ENCODE results near the gene DAGLA.
"Not testable (repeated sequence)": the region's sequence is repeated elsewhere in the genome, so short reads cannot be mapped to it uniquely, and the experiment has no call there.

Gene DAGLA

GRCh38 chr11:61655266-61656159 lies 24.7 kb upstream of the DAGLA start:
- H3K4me1 Mint-ChIP-seq; H3K9me3 Mint-ChIP-seq; H3K4me3 Mint-ChIP-seq; DNase-seq (ENCODE audit: low spot score in 2 of 2); H3K36me3 Mint-ChIP-seq; ATAC-seq (ENCODE audit: low read depth); H3K27ac Mint-ChIP-seq: not testable (repeated sequence)
- peaks cover 14% of the 10 kb centered on the region for H3K27me3 Mint-ChIP-seq

GRCh38 chr11:61656347-61657077 lies 23.7 kb upstream of the DAGLA start:
- no peak for ATAC-seq (ENCODE audit: low read depth)
- DNase-seq (ENCODE audit: low spot score in 2 of 2): no peak
- no peaks in the 10 kb centered on the region for H3K4me1 Mint-ChIP-seq
- H3K27me3 Mint-ChIP-seq: peaks cover 14% of the 10 kb centered on the region
- H3K36me3 Mint-ChIP-seq: no peaks in the 10 kb centered on the region
- H3K27ac Mint-ChIP-seq: no peak overlapping the region
- no peak overlapping the region for H3K4me3 Mint-ChIP-seq
- H3K9me3 Mint-ChIP-seq: no peaks in the 10 kb centered on the region

- ATAC-seq (ENCODE audit: low read depth): no peak
- Mint-ChIP-seq H3K36me3 (no peaks in the 10 kb centered on the region), H3K27ac (no peak overlapping the region), H3K9me3 (no peaks in the 10 kb centered on the region), H3K27me3 (peaks cover 10% of the 10 kb centered on the region), H3K4me1 (no peaks in the 10 kb centered on the region), H3K4me3 (no peak overlapping the region)
- no peak for DNase-seq (ENCODE audit: low spot score in 2 of 2)
These were observed 22.5 kb upstream of the DAGLA start for GRCh38 chr11:61657566-61658290.

GRCh38 chr11:61659413-61660196 lies 20.6 kb upstream of the DAGLA start:
- Mint-ChIP-seq H3K27me3 (peaks cover 6% of the 10 kb centered on the region), H3K9me3 (no peaks in the 10 kb centered on the region), H3K36me3 (no peaks in the 10 kb centered on the region), H3K4me3 (no peak overlapping the region), H3K27ac (no peak overlapping the region), H3K4me1 (no peaks in the 10 kb centered on the region)
- ATAC-seq (ENCODE audit: low read depth) (no peak), DNase-seq (ENCODE audit: low spot score in 2 of 2) (no peak)

GRCh38 chr11:61660997-61661396 lies 19.2 kb upstream of the DAGLA start:
- not testable (repeated sequence) for H3K27ac Mint-ChIP-seq; H3K4me3 Mint-ChIP-seq; DNase-seq (ENCODE audit: low spot score in 2 of 2); ATAC-seq (ENCODE audit: low read depth); H3K27me3 Mint-ChIP-seq; H3K9me3 Mint-ChIP-seq; H3K36me3 Mint-ChIP-seq; H3K4me1 Mint-ChIP-seq

GRCh38 chr11:61666684-61667297 lies 13.4 kb upstream of the DAGLA start:
- no peak overlapping the region for H3K4me3 Mint-ChIP-seq

GRCh38 chr11:61667684-61668305 lies 12.4 kb upstream of the DAGLA start:
- ATAC-seq (ENCODE audit: low read depth): no peak
- H3K4me1 Mint-ChIP-seq: no peaks in the 10 kb centered on the region
- H3K27ac Mint-ChIP-seq: no peak overlapping the region
- DNase-seq (ENCODE audit: low spot score in 2 of 2): no peak
- H3K9me3 Mint-ChIP-seq: peaks cover 3% of the 10 kb centered on the region
- H3K4me3 Mint-ChIP-seq: no peak overlapping the region
- peaks cover 2% of the 10 kb centered on the region for H3K36me3 Mint-ChIP-seq
- H3K27me3 Mint-ChIP-seq: peaks cover 4% of the 10 kb centered on the region

More at GRCh38 chr11:61666684-61667297, 13.4 kb upstream of the DAGLA start:
- DNase-seq (ENCODE audit: low spot score in 2 of 2): no peak
- ATAC-seq (ENCODE audit: low read depth): no peak
- Mint-ChIP-seq H3K36me3 (peaks cover 2% of the 10 kb centered on the region), H3K27ac (no peak overlapping the region), H3K27me3 (peaks cover 4% of the 10 kb centered on the region), H3K4me1 (no peaks in the 10 kb centered on the region), H3K9me3 (peaks cover 3% of the 10 kb centered on the region)

- no peak overlapping the region for H3K4me3 Mint-ChIP-seq
- H3K27ac Mint-ChIP-seq: no peak overlapping the region
- H3K27me3 Mint-ChIP-seq: peaks cover 14% of the 10 kb centered on the region
- H3K4me1 Mint-ChIP-seq: no peaks in the 10 kb centered on the region
- DNase-seq (ENCODE audit: low spot score in 2 of 2): no peak
- no peak for ATAC-seq (ENCODE audit: low read depth)
- peaks cover 2% of the 10 kb centered on the region for H3K36me3 Mint-ChIP-seq
- H3K9me3 Mint-ChIP-seq: peaks cover 11% of the 10 kb centered on the region
These were observed 10.8 kb upstream of the DAGLA start for GRCh38 chr11:61669417-61669816.

- Mint-ChIP-seq H3K4me3 (no peak overlapping the region), H3K36me3 (peaks cover 2% of the 10 kb centered on the region), H3K27ac (no peak overlapping the region), H3K9me3 (peaks cover 11% of the 10 kb centered on the region), H3K27me3 (peaks cover 18% of the 10 kb centered on the region), H3K4me1 (no peaks in the 10 kb centered on the region)
- no peak for DNase-seq (ENCODE audit: low spot score in 2 of 2)
- ATAC-seq (ENCODE audit: low read depth): no peak
These were observed 9.6 kb upstream of the DAGLA start for GRCh38 chr11:61670626-61671025.

- peaks cover 18% of the 10 kb centered on the region for H3K27me3 Mint-ChIP-seq
These were observed 8.7 kb upstream of the DAGLA start for GRCh38 chr11:61671527-61671926.

GRCh38 chr11:61673946-61674467 lies 6.2 kb upstream of the DAGLA start:
- not testable (repeated sequence) for H3K4me1 Mint-ChIP-seq; H3K4me3 Mint-ChIP-seq; ATAC-seq (ENCODE audit: low read depth); H3K36me3 Mint-ChIP-seq; DNase-seq (ENCODE audit: low spot score in 2 of 2); H3K27ac Mint-ChIP-seq
- Mint-ChIP-seq H3K9me3 (peaks cover 11% of the 10 kb centered on the region), H3K27me3 (peaks cover 21% of the 10 kb centered on the region)

More at GRCh38 chr11:61671527-61671926, 8.7 kb upstream of the DAGLA start:
- no peak overlapping the region for H3K27ac Mint-ChIP-seq
- H3K9me3 Mint-ChIP-seq: peaks cover 11% of the 10 kb centered on the region
- no peak for DNase-seq (ENCODE audit: low spot score in 2 of 2)
- H3K36me3 Mint-ChIP-seq: peaks cover 2% of the 10 kb centered on the region
- no peak for ATAC-seq (ENCODE audit: low read depth)
- H3K4me1 Mint-ChIP-seq: no peaks in the 10 kb centered on the region
- no peak overlapping the region for H3K4me3 Mint-ChIP-seq

- Mint-ChIP-seq H3K4me3 (no peak overlapping the region), H3K27ac (no peak overlapping the region), H3K36me3 (no peaks in the 10 kb centered on the region), H3K4me1 (peaks cover 3% of the 10 kb centered on the region), H3K9me3 (peaks cover 8% of the 10 kb centered on the region), H3K27me3 (peaks cover 22% of the 10 kb centered on the region)
- no peak for DNase-seq (ENCODE audit: low spot score in 2 of 2)
- ATAC-seq (ENCODE audit: low read depth): no peak
These were observed 4.4 kb upstream of the DAGLA start for GRCh38 chr11:61675826-61676225.
